H9 (cell line): Measurements from ENCODE around the gene TEX264. TPM values are rescaled to one million over a fixed set of nuclear protein-coding genes. Genes with fewer than 3 reads are reported as not detected.

ENCODE experiments used
- DNase-seq: peaks from one replicate; pipeline ENCODE4 v3.0.0-alpha.2; 2017
- H2AFZ ChIP-seq: one replicate; pipeline ENCODE4 v1.6.1; 2013; ENCODE audit warnings: mild to moderate bottlenecking, low read length, control low read depth, moderate library complexity
- H2AK5ac ChIP-seq: 2 replicates; pipeline ENCODE4 v1.6.1; 2013; ENCODE audit warnings: low read length, control low read depth, mixed read lengths; ENCODE audit not compliant: insufficient read length
- H2BK120ac ChIP-seq: one replicate; pipeline ENCODE4 v1.6.1; 2013; ENCODE audit warnings: low read depth, mild to moderate bottlenecking, low read length, control low read depth, inconsistent platforms; ENCODE audit not compliant: poor library complexity, severe bottlenecking
- H2BK12ac ChIP-seq: 2 replicates; pipeline ENCODE4 v1.6.1; 2013; ENCODE audit warnings: low read length, control low read depth, mixed read lengths, low read depth; ENCODE audit not compliant: insufficient read length
- H2BK15ac ChIP-seq: 2 replicates; pipeline ENCODE4 v1.6.1; 2013; ENCODE audit warnings: low read depth, low read length, control low read depth
- H2BK20ac ChIP-seq: one replicate; pipeline ENCODE4 v1.6.1; 2013; ENCODE audit warnings: low read depth, mild to moderate bottlenecking, low read length, control low read depth, inconsistent platforms; ENCODE audit not compliant: poor library complexity, severe bottlenecking
- H2BK5ac ChIP-seq: 2 replicates; pipeline ENCODE4 v1.6.1; 2013; ENCODE audit warnings: low read length, control low read depth, mixed read lengths; ENCODE audit not compliant: insufficient read length
- H3K14ac ChIP-seq: 2 replicates; pipeline ENCODE4 v1.6.1; 2013; ENCODE audit warnings: low read length, control low read depth; ENCODE audit not compliant: insufficient read depth
- H3K18ac ChIP-seq: 2 replicates; pipeline ENCODE4 v1.6.1; 2013; ENCODE audit warnings: low read depth, mild to moderate bottlenecking, mixed read lengths, low read length, control low read depth; ENCODE audit not compliant: insufficient read length
- H3K23ac ChIP-seq: 2 replicates; pipeline ENCODE4 v1.6.1; 2013; ENCODE audit warnings: low read length, control low read depth, mixed read lengths, low read depth; ENCODE audit not compliant: insufficient read length
- H3K23me2 ChIP-seq: 2 replicates; pipeline ENCODE4 v1.6.1; 2013; ENCODE audit warnings: low read depth, mild to moderate bottlenecking, mixed read lengths, low read length, control low read depth; ENCODE audit not compliant: insufficient read length, poor library complexity, severe bottlenecking
- H3K27ac ChIP-seq: 2 replicates; pipeline ENCODE4 v1.5.1; 2013; ENCODE audit warnings: low read length, control low read depth, mixed read lengths, low read depth; ENCODE audit not compliant: insufficient read length
- H3K27me3 ChIP-seq: 2 replicates; pipeline ENCODE4 v1.6.1; 2013; ENCODE audit warnings: low read length, control low read depth, inconsistent platforms; ENCODE audit not compliant: insufficient read depth
- H3K4ac ChIP-seq: 2 replicates; pipeline ENCODE4 v1.6.1; 2013; ENCODE audit warnings: low read depth, mild to moderate bottlenecking, control low read depth, inconsistent platforms, low read length, moderate library complexity
- H3K4me1 ChIP-seq: 2 replicates; pipeline ENCODE4 v1.6.1; 2013; ENCODE audit warnings: low read length, control low read depth, inconsistent platforms; ENCODE audit not compliant: insufficient read depth
- H3K4me2 ChIP-seq: 2 replicates; pipeline ENCODE4 v1.6.1; 2013; ENCODE audit warnings: low read length, control low read depth, mixed read lengths; ENCODE audit not compliant: insufficient read length, insufficient read depth
- H3K56ac ChIP-seq: 2 replicates; pipeline ENCODE4 v1.6.1; 2013; ENCODE audit warnings: low read depth, mild to moderate bottlenecking, mixed read lengths, low read length, control low read depth; ENCODE audit not compliant: insufficient read length
- H3K79me1 ChIP-seq: 2 replicates; pipeline ENCODE4 v1.6.1; 2013; ENCODE audit warnings: low read depth, mild to moderate bottlenecking, moderate library complexity, low read length, control low read depth, inconsistent platforms; ENCODE audit not compliant: insufficient read depth, poor library complexity, severe bottlenecking
- H3K79me2 ChIP-seq: 2 replicates; pipeline ENCODE4 v1.6.1; 2013; ENCODE audit warnings: low read length, control low read depth, inconsistent platforms; ENCODE audit not compliant: insufficient read depth
- H3K9ac ChIP-seq: 2 replicates; pipeline ENCODE4 v1.6.1; 2013; ENCODE audit warnings: low read length, control low read depth, mixed read lengths; ENCODE audit not compliant: insufficient read length; ENCODE audit errors: extremely low read depth
- H3K9me3 ChIP-seq: one replicate; pipeline ENCODE4 v1.6.1; 2013; ENCODE audit warnings: low read depth, low read length, inconsistent platforms; ENCODE audit not compliant: control insufficient read depth
- H3T11ph ChIP-seq: one replicate; pipeline ENCODE4 v1.6.1; 2013; ENCODE audit warnings: mild to moderate bottlenecking, low read length, control low read depth, inconsistent platforms
- H4K20me1 ChIP-seq: one replicate; pipeline ENCODE4 v1.6.1; 2013; ENCODE audit not compliant: control insufficient read depth, insufficient read length, insufficient read depth
- H4K5ac ChIP-seq: 2 replicates; pipeline ENCODE4 v1.6.1; 2013; ENCODE audit warnings: low read depth, mild to moderate bottlenecking, mixed read lengths, low read length, control low read depth; ENCODE audit not compliant: insufficient read length
- H4K8ac ChIP-seq: replicated peaks from 2 replicates; pipeline ENCODE4 v1.6.1; 2013; ENCODE audit warnings: low read length, control low read depth, mixed read lengths, low read depth; ENCODE audit not compliant: insufficient read length
- H4K91ac ChIP-seq: 2 replicates; pipeline ENCODE4 v1.6.1; 2013; ENCODE audit warnings: low read depth, mild to moderate bottlenecking, moderate library complexity, mixed read lengths, low read length, control low read depth; ENCODE audit not compliant: insufficient read length
- H3K27ac Mint-ChIP-seq, 3 experiments: 2 replicates in 2 of 3; 3 replicates in 1 of 3; pipeline ENCODE4 v1.8.0; 2020 to 2021; ENCODE audit warnings: mixed read lengths in 3 of 3, mild to moderate bottlenecking in 1 of 3, moderate library complexity in 1 of 3
- H3K27me3 Mint-ChIP-seq: 2 replicates; pipeline ENCODE4 v1.8.0; 2021; ENCODE audit warnings: low read depth, mild to moderate bottlenecking, moderate library complexity, mixed read lengths
- H3K36me3 Mint-ChIP-seq, 3 experiments: 2 replicates in 2 of 3; 3 replicates in 1 of 3; pipeline ENCODE4 v1.8.0; 2020 to 2021; ENCODE audit warnings: low read depth in 3 of 3, mixed read lengths in 3 of 3; ENCODE audit not compliant: insufficient read depth in 1 of 3
- H3K4me1 Mint-ChIP-seq, 2 experiments: 2 replicates each; pipeline ENCODE4 v1.8.0; 2020; ENCODE audit warnings: mixed read lengths in 2 of 2
- H3K4me3 Mint-ChIP-seq, 2 experiments: 2 replicates in 1 of 2; 3 replicates in 1 of 2; pipeline ENCODE4 v1.8.0; 2020 to 2021; ENCODE audit warnings: mild to moderate bottlenecking in 2 of 2, mixed read lengths in 2 of 2, moderate library complexity in 1 of 2
- H3K9me3 Mint-ChIP-seq, 2 experiments: 2 replicates in 1 of 2; 3 replicates in 1 of 2; pipeline ENCODE4 v1.8.0; 2020; ENCODE audit warnings: mild to moderate bottlenecking in 2 of 2, mixed read lengths in 2 of 2, moderate library complexity in 1 of 2
- CTCF ChIP-seq: fragments of 200-600 bp; sonication (generic); conservative IDR thresholded peaks from 3 replicates; pipeline ENCODE4 v1.8.0; 2021; ENCODE audit warnings: antibody characterized with exemption, mild to moderate bottlenecking
- WGBS: extraction: QIAGEN DNeasy Blood & Tissue Kit; methylation state at CpG from one replicate; pipeline ENCODE4 v1.1.7; 2013; ENCODE audit warnings: missing lambda C conversion rate, low lambda C conversion rate, mixed read lengths; ENCODE audit not compliant: insufficient read length; ENCODE audit errors: extremely low coverage; 5-methylcytosine and 5-hydroxymethylcytosine counted together
- total RNA-seq: library from RNA; stranded (reverse); gene quantifications from 2 replicates; pipeline ENCODE4 v1.2.1, GENCODE V29; 2021

TEX264 gene
- total RNA-seq, 1 experiment from 2014 or later = 17.3 TPM

- no peak overlapping the region for H4K8ac ChIP-seq
- no peak overlapping the region for H3K4me3 Mint-ChIP-seq
- no peak overlapping the region for H3K27ac ChIP-seq
- WGBS = no CpG with 5 or more reads among the region's 3 CpGs
- H3K79me1 ChIP-seq = no peaks in the 10 kb centered on the region
- no peak overlapping the region for H4K91ac ChIP-seq
- H3K27ac Mint-ChIP-seq = no peak overlapping the region; a peak in 1 of 7 replicates
- H3K4me1 ChIP-seq = no peaks in the 10 kb centered on the region; the same call in 1 of the 2 replicates
- no peak overlapping the region for H2BK15ac ChIP-seq
- peak overlapping the region; percentile 86 for H2AFZ ChIP-seq
- no peaks in the 10 kb centered on the region for H3K23me2 ChIP-seq
- no peak overlapping the region for H3K18ac ChIP-seq
- H3K56ac ChIP-seq = no peak overlapping the region
- no peak overlapping the region for H3K4me2 ChIP-seq
- no peak overlapping the region for H3K14ac ChIP-seq
- H2BK12ac ChIP-seq = no peak overlapping the region
- H3K23ac ChIP-seq = no peak overlapping the region
- H3K9me3 ChIP-seq = no peaks in the 10 kb centered on the region
- H2BK5ac ChIP-seq = no peak overlapping the region
- no peak overlapping the region for H3K9ac ChIP-seq
- no peaks in the 10 kb centered on the region for H4K20me1 ChIP-seq
- H3K4me1 Mint-ChIP-seq = peaks cover 23 to 32% of the 10 kb centered on the region in 2 experiments
- no peak for DNase-seq
- no peak overlapping the region for H2BK20ac ChIP-seq
- H3K27me3 ChIP-seq = no peaks in the 10 kb centered on the region
- 0 out of 7 replicates have a peak, but pooled peaks cover 0 to 3% (median 0%) of the 10 kb centered on the region in 3 experiments for H3K36me3 Mint-ChIP-seq
- H2AK5ac ChIP-seq = no peak overlapping the region
- H2BK120ac ChIP-seq = no peak overlapping the region
- H4K5ac ChIP-seq = no peak overlapping the region
- no peak overlapping the region for H3K4ac ChIP-seq
- no peak for TF ChIP-seq CTCF
- no peaks in the 10 kb centered on the region; the same call in none of the 2 replicates for H3K27me3 Mint-ChIP-seq
- H3K79me2 ChIP-seq = no peaks in the 10 kb centered on the region
- H3T11ph ChIP-seq = no peak overlapping the region
- no peaks in the 10 kb centered on the region; a peak in 2 of 5 replicates for H3K9me3 Mint-ChIP-seq
Measured at GRCh38 chr3:51735039-51735438, 64.0 kb downstream of the TEX264 start.
